Activated CD4-positive, alpha-beta memory T cell treated with anti-CD3 and anti-CD28 coated beads for 36 hours (primary cell): Measurements from ENCODE around the gene EXOC6. TPM values are rescaled to one million over a fixed set of nuclear protein-coding genes. Genes with fewer than 3 reads are reported as not detected.
"Not testable (repeated sequence)": the region's sequence is repeated elsewhere in the genome, so short reads cannot be mapped to it uniquely, and the experiment has no call there.

Experiments used
- CTCF ChIA-PET: fragments of 350-600 bp; sonication (Branson Sonifier 250); formaldehyde crosslinking; loops from one replicate; lab custom pipeline; 2021; ENCODE audit warnings: antibody characterized with exemption, inconsistent platforms; lab: Charles Lee
- POLR2A ChIA-PET: fragments of 350-600 bp; sonication (Branson Sonifier 250); formaldehyde crosslinking; loops from one replicate; lab custom pipeline; 2021; ENCODE audit warnings: antibody characterized with exemption; lab: Charles Lee
- DNase-seq: peaks from one replicate; pipeline ENCODE4 v3.0.0-alpha.2; 2020
- H3K27ac Mint-ChIP-seq: one replicate; pipeline ENCODE4 v1.8.0; 2021; ENCODE audit warnings: mixed read lengths
- H3K27me3 Mint-ChIP-seq: one replicate; pipeline ENCODE4 v1.8.0; 2021; ENCODE audit warnings: mixed read lengths
- H3K36me3 Mint-ChIP-seq: one replicate; pipeline ENCODE4 v1.8.0; 2021; ENCODE audit warnings: mixed read lengths
- H3K4me1 Mint-ChIP-seq: one replicate; pipeline ENCODE4 v1.8.0; 2021; ENCODE audit warnings: low read depth, mixed read lengths
- H3K4me3 Mint-ChIP-seq: one replicate; pipeline ENCODE4 v1.8.0; 2021; ENCODE audit warnings: mild to moderate bottlenecking, mixed read lengths
- H3K9me3 Mint-ChIP-seq: one replicate; pipeline ENCODE4 v1.8.0; 2021; ENCODE audit warnings: mixed read lengths
- intact Hi-C: fragments of 100-400 bp; cut with micrococcal nuclease; formaldehyde crosslinking; loops from one replicate; pipeline ENCODE4 v1.15.1; 2023
- total RNA-seq, 2 experiments: library from RNA; stranded (reverse); gene quantifications; one replicate each; pipeline ENCODE4 v1.2.3, GENCODE V29; 2021

Gene EXOC6
- total RNA-seq, 2 experiments from 2014 or later: 10.7 to 10.8 TPM

- POLR2A ChIA-PET, intact Hi-C loops, H3K4me3 Mint-ChIP-seq, H3K27me3 Mint-ChIP-seq, H3K4me1 Mint-ChIP-seq, CTCF ChIA-PET, DNase-seq, H3K9me3 Mint-ChIP-seq, H3K27ac Mint-ChIP-seq: not testable (repeated sequence)
- peaks cover 23% of the 10 kb centered on the region for H3K36me3 Mint-ChIP-seq
These were observed 104.3 kb downstream of the EXOC6 start for GRCh38 chr10:92952573-92952972.

DNA sequence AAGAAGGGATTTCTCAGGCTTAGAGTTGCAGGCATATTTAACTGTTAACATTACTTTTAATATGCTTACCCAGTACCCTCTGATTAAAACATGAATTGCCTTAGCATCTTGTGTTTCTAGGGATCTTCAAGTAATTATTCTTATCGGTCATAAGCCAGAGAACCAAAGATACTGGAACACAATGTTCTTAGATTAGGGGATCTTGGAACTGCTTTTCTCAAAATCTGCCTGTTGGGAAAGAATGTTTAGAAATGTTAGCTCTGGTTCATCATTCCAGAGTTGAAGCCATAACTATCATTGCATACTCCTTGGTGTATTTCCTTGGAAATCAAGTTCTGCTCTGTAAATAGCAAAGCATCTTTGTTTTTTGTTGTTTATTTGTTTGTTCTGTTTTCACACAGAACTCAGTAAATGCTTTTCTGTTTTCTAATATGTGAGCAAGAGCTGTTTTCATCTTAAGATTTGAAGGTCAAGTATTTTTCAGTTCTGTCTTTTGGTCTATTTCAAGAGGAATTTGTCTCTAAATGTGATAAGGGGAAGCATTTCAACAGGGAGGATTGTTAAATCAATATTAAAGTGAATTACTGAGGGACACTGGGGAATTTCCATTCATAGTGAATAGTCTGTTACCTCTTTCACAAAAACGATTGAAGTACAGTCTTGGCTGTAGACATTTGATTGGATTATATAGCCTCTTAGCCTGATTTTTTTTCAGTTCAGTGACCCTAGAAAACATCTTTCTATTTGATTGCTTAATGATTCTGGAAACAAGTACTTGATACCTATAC is 109.1 kb downstream of the EXOC6 start:
- Mint-ChIP-seq H3K36me3 (peaks cover 9% of the 10 kb centered on the region), H3K9me3 (no peaks in the 10 kb centered on the region), H3K4me1 (no peaks in the 10 kb centered on the region), H3K4me3 (no peak overlapping the region), H3K27ac (no peak overlapping the region), H3K27me3 (no peaks in the 10 kb centered on the region)
- ChIA-PET POLR2A (no interaction called here), CTCF (interaction anchor here (2.4 kb wide), 1 partner anchor 8 kb away, joined by 15 read pairs; no protein-coding TSS in a partner anchor)
- intact Hi-C loops: no loop called here
- DNase-seq: no peak

GRCh38 chr10:92961638-92962037 is 113.3 kb downstream of the EXOC6 start:
- CTCF ChIA-PET: interaction anchor here (0.7 kb wide), 1 partner anchor 1871 kb away, joined by 4 read pairs; no protein-coding TSS in a partner anchor
- H3K9me3 Mint-ChIP-seq: peaks cover 2% of the 10 kb centered on the region
- no peak overlapping the region for H3K4me3 Mint-ChIP-seq
- POLR2A ChIA-PET: no interaction called here
- intact Hi-C loops: loop anchor here (10.0 kb wide), 2 partner anchors 323 to 393 kb away; no protein-coding TSS in a partner anchor
- no peaks in the 10 kb centered on the region for H3K27me3 Mint-ChIP-seq
- no peaks in the 10 kb centered on the region for H3K4me1 Mint-ChIP-seq
- peaks cover 4% of the 10 kb centered on the region for H3K36me3 Mint-ChIP-seq
- no peak for DNase-seq
- H3K27ac Mint-ChIP-seq: no peak overlapping the region

DNA sequence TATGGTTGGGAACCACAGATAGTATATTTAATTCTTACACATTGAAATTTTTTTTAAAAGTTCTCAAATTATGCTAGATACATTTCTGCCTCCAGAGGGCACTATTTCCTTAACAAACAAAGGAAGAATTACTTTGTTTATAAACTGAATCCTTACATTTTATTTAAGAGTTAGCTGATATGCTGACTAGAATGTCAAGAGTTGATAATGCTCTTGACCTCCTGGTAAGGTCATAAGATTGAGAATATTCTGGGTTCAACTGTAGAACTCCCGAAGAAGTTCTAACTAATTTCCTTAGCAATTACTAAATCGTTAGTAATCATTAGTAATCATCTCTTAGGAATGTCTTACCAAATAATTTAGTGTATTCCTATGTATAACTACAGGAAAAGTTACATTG is 117.0 kb downstream of the EXOC6 start:
- H3K27ac Mint-ChIP-seq: no peak overlapping the region
- no peaks in the 10 kb centered on the region for H3K27me3 Mint-ChIP-seq
- CTCF ChIA-PET: interaction anchor here (0.6 to 2.1 kb wide), 31 partner anchors 8 to 546 kb away, joined by 3 to 15 read pairs (median 4); partner anchors contain the start of genes CYP26C1 and MYOF
- H3K4me1 Mint-ChIP-seq: no peaks in the 10 kb centered on the region
- peaks cover 1% of the 10 kb centered on the region for H3K36me3 Mint-ChIP-seq
- POLR2A ChIA-PET: interaction anchor here (1.1 kb wide), 1 partner anchor 32 kb away, joined by 3 read pairs; no protein-coding TSS in a partner anchor
- no peak overlapping the region for H3K4me3 Mint-ChIP-seq
- peaks cover 2% of the 10 kb centered on the region for H3K9me3 Mint-ChIP-seq
- DNase-seq: no peak
- intact Hi-C loops: loop anchor here (2.0 to 10.0 kb wide), 4 partner anchors 73 to 389 kb away; no protein-coding TSS in a partner anchor

GRCh38 chr10:92967641-92968040 is 119.3 kb downstream of the EXOC6 start:
- Mint-ChIP-seq H3K27ac (no peak overlapping the region), H3K27me3 (no peaks in the 10 kb centered on the region), H3K4me1 (peaks cover 6% of the 10 kb centered on the region), H3K9me3 (peaks cover 2% of the 10 kb centered on the region), H3K36me3 (peaks cover 11% of the 10 kb centered on the region), H3K4me3 (no peak overlapping the region)
- no peak for DNase-seq
- CTCF ChIA-PET: interaction anchor here (1.6 kb wide), 1 partner anchor 29 kb away, joined by 3 read pairs; no protein-coding TSS in a partner anchor
- intact Hi-C loops: loop anchor here (10.0 kb wide), 2 partner anchors 317 to 387 kb away; no protein-coding TSS in a partner anchor
- POLR2A ChIA-PET: no interaction called here

DNA sequence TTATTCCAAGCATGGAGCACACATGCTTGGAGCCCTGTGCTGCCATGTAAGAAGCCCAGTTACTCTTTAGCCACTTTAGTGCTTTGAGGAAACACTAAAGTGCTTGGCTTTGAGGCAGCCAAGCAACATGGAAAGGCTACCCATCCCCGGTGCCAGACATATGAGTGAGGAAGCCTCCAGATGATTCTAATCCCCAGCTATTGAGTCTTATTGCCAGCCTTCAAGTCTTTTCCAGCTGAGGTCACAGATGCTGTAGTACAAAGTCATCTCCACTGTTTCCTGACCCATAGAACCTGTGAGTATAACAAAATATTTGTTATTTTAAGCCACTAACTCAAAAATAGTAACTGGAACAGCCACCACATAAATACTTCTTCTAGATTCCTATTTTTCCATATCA is 120.8 kb downstream of the EXOC6 start:
- peaks cover 2% of the 10 kb centered on the region for H3K9me3 Mint-ChIP-seq
- H3K4me1 Mint-ChIP-seq: peaks cover 6% of the 10 kb centered on the region
- DNase-seq: no peak
- peaks cover 16% of the 10 kb centered on the region for H3K36me3 Mint-ChIP-seq
- POLR2A ChIA-PET: no interaction called here
- H3K4me3 Mint-ChIP-seq: no peak overlapping the region
- intact Hi-C loops: loop anchor here (10.0 kb wide), 2 partner anchors 316 to 386 kb away; no protein-coding TSS in a partner anchor
- CTCF ChIA-PET: no interaction called here
- H3K27me3 Mint-ChIP-seq: no peaks in the 10 kb centered on the region
- no peak overlapping the region for H3K27ac Mint-ChIP-seq

DNA sequence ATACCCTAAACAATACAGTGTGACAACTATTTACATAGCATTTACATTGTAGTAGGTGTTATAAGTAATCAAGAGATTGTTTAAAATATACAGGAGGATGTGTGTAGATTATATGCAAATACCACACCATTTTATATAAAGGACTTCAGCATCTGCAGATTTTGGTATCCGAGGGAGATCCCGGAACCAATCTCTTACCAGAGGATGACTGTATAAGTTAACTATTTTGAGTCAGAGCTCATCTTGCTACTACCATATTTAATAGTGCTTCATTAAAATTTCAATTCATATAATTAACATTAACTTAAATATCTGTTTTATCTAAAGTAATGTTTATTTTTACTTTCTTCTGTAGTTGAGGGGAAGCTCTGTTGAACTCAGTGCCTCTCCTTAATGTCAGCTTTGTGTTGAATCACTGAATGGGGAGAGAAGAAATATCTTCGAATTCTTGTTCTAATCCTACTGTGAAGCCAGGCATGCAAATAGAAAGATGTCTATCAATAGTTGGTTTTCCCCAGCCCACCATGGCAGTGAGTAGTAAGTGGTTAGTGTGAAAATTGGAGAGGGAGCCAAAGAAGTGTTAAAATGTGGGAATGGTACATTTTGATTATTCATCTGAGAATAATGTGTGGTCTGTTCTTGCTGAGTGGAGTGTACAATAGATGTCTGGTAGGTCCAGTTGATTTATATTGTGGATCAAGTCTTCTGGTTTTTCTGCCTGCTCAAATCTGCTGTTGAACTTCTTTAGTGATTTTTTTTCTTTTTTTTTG is 122.2 kb downstream of the EXOC6 start:
- no peak for DNase-seq
- Mint-ChIP-seq H3K4me3 (no peak overlapping the region), H3K9me3 (peaks cover 2% of the 10 kb centered on the region), H3K27ac (no peak overlapping the region), H3K4me1 (peaks cover 6% of the 10 kb centered on the region), H3K36me3 (peaks cover 17% of the 10 kb centered on the region), H3K27me3 (no peaks in the 10 kb centered on the region)
- POLR2A ChIA-PET: no interaction called here
- intact Hi-C loops: no loop called here
- CTCF ChIA-PET: interaction anchor here (0.6 kb wide), 1 partner anchor 24 kb away, joined by 3 read pairs; no protein-coding TSS in a partner anchor

GRCh38 chr10:92972066-92972870 is 123.9 kb downstream of the EXOC6 start:
- Mint-ChIP-seq H3K4me1 (peaks cover 6% of the 10 kb centered on the region), H3K4me3 (no peak overlapping the region), H3K9me3 (no peaks in the 10 kb centered on the region), H3K27me3 (no peaks in the 10 kb centered on the region), H3K36me3 (peaks cover 18% of the 10 kb centered on the region), H3K27ac (no peak overlapping the region)
- POLR2A ChIA-PET: no interaction called here
- intact Hi-C loops: no loop called here
- DNase-seq: no peak
- CTCF ChIA-PET: interaction anchor here (0.7 to 1.0 kb wide), 2 partner anchors 7 to 17 kb away, joined by 3 read pairs; no protein-coding TSS in a partner anchor

DNA sequence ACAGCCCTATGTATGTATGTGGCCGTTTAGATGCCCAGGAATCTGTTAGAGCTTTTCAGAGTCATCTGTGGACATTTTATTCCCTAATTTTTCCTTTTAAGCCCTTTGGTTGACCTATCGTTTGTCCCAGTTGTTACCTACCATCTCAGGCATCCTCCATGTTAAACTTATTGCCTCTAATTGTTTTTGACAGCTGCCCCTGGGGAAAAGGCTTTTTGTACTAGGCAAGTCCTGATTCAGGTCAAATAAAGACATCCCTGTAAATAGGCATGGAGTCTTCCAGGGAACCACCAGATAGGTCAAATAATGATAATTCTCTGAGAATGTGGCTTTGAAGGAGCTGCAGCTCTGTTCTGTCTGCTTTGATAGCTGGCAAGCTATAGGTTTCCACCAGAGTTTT is 124.6 kb downstream of the EXOC6 start:
- Mint-ChIP-seq H3K9me3 (no peaks in the 10 kb centered on the region), H3K4me1 (peaks cover 6% of the 10 kb centered on the region), H3K36me3 (peaks cover 19% of the 10 kb centered on the region), H3K4me3 (no peak overlapping the region), H3K27me3 (no peaks in the 10 kb centered on the region), H3K27ac (no peak overlapping the region)
- ChIA-PET CTCF (interaction anchor here (0.7 to 1.0 kb wide), 2 partner anchors 8 to 16 kb away, joined by 3 read pairs; no protein-coding TSS in a partner anchor), POLR2A (no interaction called here)
- no peak for DNase-seq
- intact Hi-C loops: no loop called here

GRCh38 chr10:92976278-92976677 is 128.0 kb downstream of the EXOC6 start:
- peaks cover 19% of the 10 kb centered on the region for H3K36me3 Mint-ChIP-seq

DNA sequence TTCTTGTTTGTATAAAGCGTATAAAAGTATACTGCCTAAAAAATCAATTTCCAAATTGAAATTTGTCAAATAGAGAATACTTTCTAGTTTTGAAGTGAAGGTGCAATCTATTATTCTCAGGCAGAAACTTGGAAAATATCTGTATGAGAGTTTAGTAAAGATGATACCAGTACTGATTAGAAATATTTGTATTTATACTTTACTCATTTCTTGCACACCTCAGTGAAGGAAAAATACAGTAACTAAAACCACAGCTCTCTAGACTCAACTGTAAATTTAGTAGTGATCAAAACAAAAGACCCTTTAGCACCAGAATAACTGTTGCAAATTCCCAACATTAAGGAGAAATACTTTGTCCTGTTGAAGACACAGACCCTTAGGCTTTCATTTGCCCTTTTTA is 140.9 kb downstream of the EXOC6 start:
- peaks cover 23% of the 10 kb centered on the region for H3K4me1 Mint-ChIP-seq
- ChIA-PET CTCF (interaction anchor here (0.6 kb wide), 1 partner anchor 17 kb away, joined by 3 read pairs; no protein-coding TSS in a partner anchor), POLR2A (no interaction called here)
- intact Hi-C loops: no loop called here
- H3K36me3 Mint-ChIP-seq: peaks cover 3% of the 10 kb centered on the region
- H3K27me3 Mint-ChIP-seq: no peaks in the 10 kb centered on the region
- H3K4me3 Mint-ChIP-seq: no peak overlapping the region
- no peaks in the 10 kb centered on the region for H3K9me3 Mint-ChIP-seq
- H3K27ac Mint-ChIP-seq: no peak overlapping the region
- no peak for DNase-seq

More at GRCh38 chr10:92976278-92976677, 128.0 kb downstream of the EXOC6 start:
- H3K4me1 Mint-ChIP-seq, POLR2A ChIA-PET, H3K4me3 Mint-ChIP-seq, H3K9me3 Mint-ChIP-seq, H3K27me3 Mint-ChIP-seq, DNase-seq, intact Hi-C loops, CTCF ChIA-PET, H3K27ac Mint-ChIP-seq: not testable (repeated sequence)
